Transverse colon (tissue), 4 donors: ENCODE measurements around the gene CDIP1. TPM values are rescaled to one million over a fixed set of nuclear protein-coding genes. Genes with fewer than 3 reads are reported as not detected.

Experiments used
- DNase-seq: peaks from one replicate; pipeline ENCODE4 v3.0.0-alpha.2; 2019
- H3K27ac ChIP-seq, 4 donors: fragments of 200-600 bp; sonication (generic); 2 replicates each; pipeline ENCODE4 v1.5.1; 2016 to 2018; ENCODE audit warnings: inconsistent platforms in 4 of 4
- H3K27me3 ChIP-seq: fragments of 200-600 bp; sonication (generic); 2 replicates; pipeline ENCODE4 v1.5.1; 2017; ENCODE audit warnings: inconsistent platforms
- H3K36me3 ChIP-seq, 4 donors: fragments of 200-600 bp; sonication (generic); 2 replicates each; pipeline ENCODE4 v1.5.1; 2017 to 2019; ENCODE audit warnings: inconsistent platforms in 4 of 4
- H3K4me1 ChIP-seq, 4 donors: fragments of 200-600 bp; sonication (generic); 2 replicates each; pipeline ENCODE4 v1.5.1; 2017 to 2020; ENCODE audit warnings: inconsistent platforms in 4 of 4
- H3K4me3 ChIP-seq, 4 donors: fragments of 200-600 bp; sonication (generic); 1 replicate in 1 of 4; 2 replicates in 3 of 4; pipeline versions ENCODE4 v1.5.1 to v1.6.1; 2017 to 2019; ENCODE audit warnings: inconsistent platforms in 4 of 4
- H3K9me3 ChIP-seq, 2 donors: fragments of 200-600 bp; sonication (generic); 2 replicates each; pipeline ENCODE4 v1.5.1; 2017 to 2019; ENCODE audit warnings: inconsistent platforms in 2 of 2
- CTCF ChIP-seq, 5 experiments: fragments of 200-600 bp in 3 of 5; fragments of 450-650 bp in 2 of 5; sonication (generic) in 3 of 5; IDR thresholded peaks; 1 replicate in 2 of 5; 2 replicates in 3 of 5; pipeline ENCODE4 v1.5.1; 2016 to 2017; ENCODE audit warnings: antibody characterized with exemption in 5 of 5, inconsistent platforms in 3 of 5, mild to moderate bottlenecking in 2 of 5, moderate library complexity in 1 of 5
- EP300 ChIP-seq: sonication (generic); formaldehyde crosslinking; IDR thresholded peaks from one replicate; pipeline ENCODE4 v1.6.1; 2017; ENCODE audit warnings: antibody characterized with exemption, low read depth
- POLR2A ChIP-seq: fragments of 450-650 bp; IDR thresholded peaks from one replicate; pipeline ENCODE4 v1.6.1; 2016; ENCODE audit warnings: antibody characterized with exemption, mild to moderate bottlenecking, moderate library complexity
- POLR2AphosphoS5 ChIP-seq, 3 donors: sonication (generic); formaldehyde crosslinking; IDR thresholded peaks; one replicate each; pipeline ENCODE4 v1.6.1; 2016; ENCODE audit warnings: antibody characterized with exemption in 3 of 3
- WGBS, 2 donors: methylation state at CpG; one replicate each; pipeline ENCODE4 v1.1.5; 2018; ENCODE audit warnings: low coverage in 1 of 2; 5-methylcytosine and 5-hydroxymethylcytosine counted together
- in situ Hi-C, 4 donors: fragments of 200-750 bp; cut with MboI; loops; one replicate each; pipeline versions ENCODE4 v1.15.0 to v1.15.1; 2017; ENCODE audit warnings: low sequenced_read_pairs in 3 of 4, low pct_ligation_motif_present in 1 of 4, low pct_unique_long_range_greater_than_20kb in 1 of 4
- intact Hi-C: fragments of 100-400 bp; cut with DNase I; formaldehyde crosslinking; loops from one replicate; pipeline ENCODE4 v1.15.1; 2023; ENCODE audit warnings: low total_unique reads
- total RNA-seq, 4 donors: library from RNA; depleted of rRNA; stranded (reverse); fragments of >200 nt; gene quantifications; one replicate each; pipeline ENCODE4 v1.1.0, GENCODE V29; 2016

CDIP1 gene
- total RNA-seq = 10 to 100 TPM in 3 of 4 donors, 1 to 10 TPM in 1; 8.8 to 29.5 (median 19.0) TPM

GRCh38 chr16:4538350-4539235 is at the start of gene CDIP1:
CDIP1 (minus strand) TSS chr16:4538773; CDS start chr16:4514130, 24,643 bp downstream.
- no peaks in the 10 kb centered on the region for H3K36me3 ChIP-seq
- TF ChIP-seq CTCF (IDR thresholded peaks at IDR 0.05) (peak in 3 of 5 experiments; percentile 12 to 56 (median 45)), POLR2A (peak; percentile 94), POLR2AphosphoS5 (IDR thresholded peaks at IDR 0.05) (peak; percentile 96 to 97 (median 96)), EP300 (no peak)
- peaks cover 3 to 8% of the 10 kb centered on the region in 2 donors for H3K9me3 ChIP-seq
- intact Hi-C loops = no loop called here
- peaks cover 6 to 16% (median 10%) of the 10 kb centered on the region in 4 donors for H3K4me1 ChIP-seq
- H3K27me3 ChIP-seq = peaks cover 3% of the 10 kb centered on the region
- H3K27ac ChIP-seq = peak within 1 kb of the TSS; percentile 83 to 92 (median 88)
- 9 to 45% methylated on average over 6 to 39 of the region's 67 CpGs for WGBS, 2 donors
- H3K4me3 ChIP-seq = peak within 1 kb of the TSS; percentile 56 to 87 (median 74)
- in situ Hi-C loops = no loop called here
- peak; percentile 97 for DNase-seq

- H3K9me3 ChIP-seq = no peaks in the 10 kb centered on the region
- intact Hi-C loops (loop anchor here (5.0 to 10.0 kb wide), 2 partner anchors 61 to 81 kb away; no protein-coding TSS in a partner anchor), in situ Hi-C loops (no loop called here)
- no peaks in the 10 kb centered on the region for H3K36me3 ChIP-seq
- TF ChIP-seq POLR2A = no peak
- no peak for TF ChIP-seq CTCF (IDR thresholded peaks at IDR 0.05)
- no peak for TF ChIP-seq EP300
- no peak for TF ChIP-seq POLR2AphosphoS5 (IDR thresholded peaks at IDR 0.05)
- no peak for DNase-seq
- 60 to 72% methylated on average over 7 of the region's 7 CpGs for WGBS, 2 donors
- H3K4me3 ChIP-seq = no peak overlapping the region
- no peak overlapping the region for H3K27ac ChIP-seq
- H3K4me1 ChIP-seq = no peaks in the 10 kb centered on the region
- H3K27me3 ChIP-seq = peaks cover 4% of the 10 kb centered on the region
Measured at GRCh38 chr16:4586291-4586690, 47.7 kb upstream of the CDIP1 start.

GRCh38 chr16:4583906-4584305 is 45.3 kb upstream of the CDIP1 start:
- peaks cover 4% of the 10 kb centered on the region for H3K27me3 ChIP-seq
- no peak for DNase-seq
- intact Hi-C loops (loop anchor here (10.0 kb wide), 1 partner anchor 79 kb away; no protein-coding TSS in a partner anchor), in situ Hi-C loops (no loop called here)
- no peak overlapping the region for H3K4me3 ChIP-seq
- no peaks in the 10 kb centered on the region for H3K9me3 ChIP-seq
- no peak for TF ChIP-seq POLR2A
- TF ChIP-seq EP300 = no peak
- TF ChIP-seq CTCF (IDR thresholded peaks at IDR 0.05) = no peak
- TF ChIP-seq POLR2AphosphoS5 (IDR thresholded peaks at IDR 0.05) = no peak
- H3K27ac ChIP-seq = no peak overlapping the region
- WGBS, 2 donors = 70 to 73% methylated on average over 2 to 4 of the region's 4 CpGs
- no peaks in the 10 kb centered on the region for H3K36me3 ChIP-seq
- H3K4me1 ChIP-seq = no peaks in the 10 kb centered on the region

- intact Hi-C loops (loop anchor here (10.0 kb wide), 1 partner anchor 75 kb away; no protein-coding TSS in a partner anchor), in situ Hi-C loops (no loop called here)
- DNase-seq = no peak
- TF ChIP-seq POLR2A (no peak), POLR2AphosphoS5 (IDR thresholded peaks at IDR 0.05) (no peak), EP300 (no peak), CTCF (IDR thresholded peaks at IDR 0.05) (no peak)
- no peaks in the 10 kb centered on the region for H3K4me1 ChIP-seq
- 64 to 69% methylated on average over 5 to 6 of the region's 6 CpGs for WGBS, 2 donors
- no peak overlapping the region for H3K4me3 ChIP-seq
- no peaks in the 10 kb centered on the region for H3K27me3 ChIP-seq
- no peak overlapping the region for H3K27ac ChIP-seq
- H3K36me3 ChIP-seq = no peaks in the 10 kb centered on the region
- no peaks in the 10 kb centered on the region for H3K9me3 ChIP-seq
Measured at GRCh38 chr16:4580250-4580649, 41.7 kb upstream of the CDIP1 start.
